Fibroblast of peridontal ligament (primary cell): Measurements from ENCODE around the gene CCDC47.

Experiments used
- DNase-seq: peaks from one replicate; pipeline ENCODE4 v3.0.0-alpha.2; 2010; ENCODE audit errors: extremely low read depth

The CCDC47 gene

DNA sequence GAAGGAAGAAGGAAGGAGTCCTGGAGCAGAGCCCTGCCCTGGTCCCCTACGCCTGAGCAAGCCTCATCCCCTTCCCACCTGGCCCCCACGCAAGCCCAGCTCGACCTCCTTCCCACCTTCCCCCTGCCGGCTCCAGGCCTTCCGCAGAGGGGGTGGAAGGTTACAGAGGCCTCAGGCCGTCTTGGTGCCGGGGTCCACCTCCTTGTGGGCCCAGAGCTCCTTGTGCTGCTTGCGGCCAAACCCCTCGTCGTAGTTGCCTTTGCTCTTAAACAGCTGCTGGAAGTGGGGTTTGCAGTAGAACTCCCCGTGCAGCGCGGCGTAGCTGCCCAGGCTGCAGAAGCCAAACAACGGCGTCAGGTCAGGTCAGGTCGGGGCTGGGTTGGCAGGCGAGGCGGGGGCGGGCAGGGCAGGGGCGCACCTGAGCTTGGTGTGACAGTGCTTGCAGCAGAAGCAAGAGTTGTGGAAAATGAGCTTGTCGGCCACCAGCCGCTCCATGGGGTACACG, 75.0 kb downstream of the CCDC47 start:
- DNase-seq = no peak

DNA sequence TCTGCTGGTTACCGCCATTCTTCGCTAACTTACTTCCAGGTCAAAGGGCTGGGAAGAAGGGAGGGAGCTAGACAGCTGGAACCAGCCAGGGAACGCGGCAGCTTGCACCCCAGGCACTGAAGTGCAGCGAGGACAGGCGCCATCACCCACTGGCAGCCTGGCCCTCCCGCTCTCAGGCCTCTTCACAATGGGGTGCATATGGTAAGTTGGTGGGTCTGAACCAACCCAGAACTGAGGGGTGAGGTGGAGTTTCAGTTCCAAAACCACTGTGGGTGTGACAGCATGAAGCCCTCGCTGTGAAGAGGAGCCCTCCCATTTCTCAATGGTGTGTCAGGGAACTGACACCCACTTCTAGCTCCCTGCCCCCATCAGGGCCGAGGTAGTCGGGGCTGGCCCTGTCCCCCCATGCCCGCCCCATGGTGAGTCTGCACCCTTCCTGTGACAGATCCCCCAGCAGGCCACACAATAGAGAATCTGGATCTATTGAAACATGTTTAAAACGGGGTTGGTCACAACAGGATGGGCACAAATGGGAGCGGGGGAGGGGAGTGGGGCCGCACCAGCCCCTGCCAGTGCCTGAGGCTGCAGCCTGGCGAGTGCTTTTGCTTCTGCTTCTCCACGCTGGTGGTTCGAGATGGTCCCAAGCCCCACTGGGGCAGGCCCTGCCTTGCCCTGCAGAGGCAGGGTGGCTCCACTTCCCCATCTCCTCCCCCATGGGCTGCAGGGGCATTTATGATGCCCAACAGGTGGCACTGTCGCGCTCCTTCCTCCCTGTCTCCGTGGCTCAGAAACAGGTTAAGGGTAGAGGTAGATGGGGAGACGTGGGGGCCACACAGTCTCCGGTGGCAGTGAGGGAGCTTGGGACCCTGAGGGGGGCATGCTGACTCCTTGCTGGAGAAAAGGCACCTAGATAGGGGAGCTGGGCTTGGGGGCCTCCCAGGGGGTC, 75.8 kb downstream of the CCDC47 start:
- no peak for DNase-seq

DNA sequence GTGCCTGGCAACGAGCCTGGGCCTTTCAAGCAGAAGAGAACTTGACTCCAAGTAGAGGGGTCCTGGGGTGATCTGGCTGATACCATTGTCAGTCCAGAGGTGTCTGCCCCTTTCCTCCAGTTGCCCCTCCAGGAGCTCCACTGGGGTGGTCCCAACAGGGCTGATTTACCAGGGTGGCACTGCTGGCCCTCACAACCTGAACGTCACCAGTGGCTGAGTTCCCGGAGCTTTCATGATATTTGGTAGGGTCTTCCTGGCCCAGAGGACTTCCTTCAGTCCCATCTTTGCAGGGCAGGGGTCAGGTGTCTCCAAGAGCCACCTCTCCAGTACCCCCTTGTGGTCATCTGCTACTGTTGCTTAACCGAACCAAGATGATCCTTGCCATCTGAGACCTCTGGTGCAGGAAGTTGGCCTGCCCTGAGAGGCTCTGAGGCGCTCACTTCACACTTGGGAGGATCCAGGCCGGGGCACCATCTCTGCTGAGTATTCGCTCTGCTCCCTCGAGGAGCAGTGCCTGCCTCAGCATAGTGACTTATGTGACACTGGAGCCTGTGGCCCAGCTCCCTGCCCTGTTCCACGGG, 76.9 kb downstream of the CCDC47 start:
- peak; percentile 26 for DNase-seq

DNA sequence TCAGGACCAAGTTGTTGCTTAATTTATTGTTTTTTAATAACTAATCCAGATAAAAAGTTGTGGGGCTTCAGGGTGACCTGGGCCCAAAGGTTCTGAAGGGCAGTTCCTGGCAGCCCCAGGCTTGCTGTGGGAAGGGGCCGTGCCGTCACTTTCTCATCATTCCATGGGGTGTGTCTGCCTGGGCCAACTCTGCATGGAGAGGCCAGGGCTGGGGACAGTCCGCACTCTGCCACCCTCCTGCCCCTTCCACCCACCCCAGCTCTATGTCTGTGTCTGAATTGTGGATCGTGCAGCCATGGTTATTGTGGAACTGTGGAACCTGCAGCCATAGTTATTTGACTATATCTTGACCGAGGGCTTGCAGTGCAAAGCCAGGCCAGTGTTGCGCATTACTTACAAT, 77.5 kb downstream of the CCDC47 start:
- no peak for DNase-seq
